ENCODE measurements around the gene TSPEAR. TPM values are rescaled to one million over a fixed set of nuclear protein-coding genes. Genes with fewer than 3 reads are reported as not detected.

The TSPEAR gene
- total and polyA plus RNA-seq, 9 of the 15 experiments (the other 6 are each of a cell fraction or from before 2014, with no cell fraction given), result not detected

GRCh38 chr21:44616591-44616926 lies 94.8 kb downstream of the TSPEAR start (continued):
- TF ChIP-seq E4F1 (CRISPR knock-in tag; IDR thresholded peaks at IDR 0.05; ENCODE audit: borderline replicate concordance), result no peak

DNA sequence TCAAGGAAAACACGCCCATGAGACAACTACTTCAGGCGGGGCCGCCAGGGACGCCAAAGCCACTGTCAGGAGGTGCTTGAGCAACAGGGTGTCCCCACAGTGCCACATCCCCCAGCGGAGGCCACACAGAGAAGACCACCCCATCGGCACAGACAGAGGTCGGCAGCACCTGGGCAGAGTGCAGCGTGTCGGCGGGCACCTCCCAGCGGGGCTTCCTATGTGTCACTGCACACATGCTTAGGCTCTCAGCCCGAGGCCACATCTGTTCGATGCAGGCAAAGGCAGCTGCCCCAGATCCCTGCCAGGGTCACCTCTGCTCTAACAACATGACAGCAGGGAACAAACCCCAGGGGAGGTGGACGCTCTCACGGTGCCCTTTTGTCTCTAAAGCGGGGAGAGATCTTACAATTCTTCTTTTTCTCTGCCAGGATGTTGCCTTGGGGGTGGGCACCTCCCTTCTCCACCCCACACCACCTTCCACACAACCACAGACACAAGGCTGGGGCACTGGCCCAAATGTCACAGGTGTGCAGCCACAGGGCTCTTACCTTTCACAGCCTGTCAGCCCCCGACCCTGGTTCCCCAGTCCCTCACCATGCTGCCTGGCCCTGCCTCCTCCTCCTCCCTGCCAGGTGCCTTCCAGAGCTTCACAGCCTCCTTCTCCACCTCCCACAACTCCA lies 95.3 kb downstream of the TSPEAR start:
- POLR2A ChIA-PET, result interaction anchor here (0.6 to 0.8 kb wide), 2 partner anchors 12 to 230 kb away, joined by 3 read pairs; no protein-coding TSS in a partner anchor
- CTCF ChIA-PET (ENCODE audit: low intra/inter-chr PET ratio), result no interaction called here

More for the DNA sequence above, 95.3 kb downstream of the TSPEAR start:
- no peak overlapping the region for H3K4me2 ChIP-seq (ENCODE audit: insufficient read depth, low read length)
- no peaks in the 10 kb centered on the region for H3K36me3 ChIP-seq (ENCODE audit: control insufficient read depth, insufficient read depth, low read length)
- TF ChIP-seq, protein P1, sequence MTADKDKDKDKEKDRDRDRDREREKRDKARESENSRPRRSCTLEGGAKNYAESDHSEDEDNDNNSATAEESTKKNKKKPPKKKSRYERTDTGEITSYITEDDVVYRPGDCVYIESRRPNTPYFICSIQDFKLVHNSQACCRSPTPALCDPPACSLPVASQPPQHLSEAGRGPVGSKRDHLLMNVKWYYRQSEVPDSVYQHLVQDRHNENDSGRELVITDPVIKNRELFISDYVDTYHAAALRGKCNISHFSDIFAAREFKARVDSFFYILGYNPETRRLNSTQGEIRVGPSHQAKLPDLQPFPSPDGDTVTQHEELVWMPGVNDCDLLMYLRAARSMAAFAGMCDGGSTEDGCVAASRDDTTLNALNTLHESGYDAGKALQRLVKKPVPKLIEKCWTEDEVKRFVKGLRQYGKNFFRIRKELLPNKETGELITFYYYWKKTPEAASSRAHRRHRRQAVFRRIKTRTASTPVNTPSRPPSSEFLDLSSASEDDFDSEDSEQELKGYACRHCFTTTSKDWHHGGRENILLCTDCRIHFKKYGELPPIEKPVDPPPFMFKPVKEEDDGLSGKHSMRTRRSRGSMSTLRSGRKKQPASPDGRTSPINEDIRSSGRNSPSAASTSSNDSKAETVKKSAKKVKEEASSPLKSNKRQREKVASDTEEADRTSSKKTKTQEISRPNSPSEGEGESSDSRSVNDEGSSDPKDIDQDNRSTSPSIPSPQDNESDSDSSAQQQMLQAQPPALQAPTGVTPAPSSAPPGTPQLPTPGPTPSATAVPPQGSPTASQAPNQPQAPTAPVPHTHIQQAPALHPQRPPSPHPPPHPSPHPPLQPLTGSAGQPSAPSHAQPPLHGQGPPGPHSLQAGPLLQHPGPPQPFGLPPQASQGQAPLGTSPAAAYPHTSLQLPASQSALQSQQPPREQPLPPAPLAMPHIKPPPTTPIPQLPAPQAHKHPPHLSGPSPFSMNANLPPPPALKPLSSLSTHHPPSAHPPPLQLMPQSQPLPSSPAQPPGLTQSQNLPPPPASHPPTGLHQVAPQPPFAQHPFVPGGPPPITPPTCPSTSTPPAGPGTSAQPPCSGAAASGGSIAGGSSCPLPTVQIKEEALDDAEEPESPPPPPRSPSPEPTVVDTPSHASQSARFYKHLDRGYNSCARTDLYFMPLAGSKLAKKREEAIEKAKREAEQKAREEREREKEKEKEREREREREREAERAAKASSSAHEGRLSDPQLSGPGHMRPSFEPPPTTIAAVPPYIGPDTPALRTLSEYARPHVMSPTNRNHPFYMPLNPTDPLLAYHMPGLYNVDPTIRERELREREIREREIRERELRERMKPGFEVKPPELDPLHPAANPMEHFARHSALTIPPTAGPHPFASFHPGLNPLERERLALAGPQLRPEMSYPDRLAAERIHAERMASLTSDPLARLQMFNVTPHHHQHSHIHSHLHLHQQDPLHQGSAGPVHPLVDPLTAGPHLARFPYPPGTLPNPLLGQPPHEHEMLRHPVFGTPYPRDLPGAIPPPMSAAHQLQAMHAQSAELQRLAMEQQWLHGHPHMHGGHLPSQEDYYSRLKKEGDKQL (CRISPR knock-in tag; IDR thresholded peaks at IDR 0.05; ENCODE audit: borderline replicate concordance), result no peak
- TF ChIP-seq ZNF79 (CRISPR knock-in tag; IDR thresholded peaks at IDR 0.05; ENCODE audit: low read depth) (no peak), SRSF9 (IDR thresholded peaks at IDR 0.05; ENCODE audit: borderline replicate concordance, low read depth, low read length) (no peak), PRMT5 (CRISPR knock-in tag; IDR thresholded peaks at IDR 0.05) (no peak), HIVEP1 (CRISPR knock-in tag; IDR thresholded peaks at IDR 0.05) (no peak), ZFP1 (CRISPR knock-in tag; IDR thresholded peaks at IDR 0.05) (no peak), RBM39 (optimal IDR thresholded peaks at IDR 0.05; ENCODE audit: low read depth, low read length) (no peak), HCFC1 (IDR thresholded peaks at IDR 0.05; ENCODE audit: low read depth, low read length) (no peak), CAMTA2 (CRISPR knock-in tag; conservative IDR thresholded peaks at IDR 0.05) (no peak), TRIM24 (IDR thresholded peaks at IDR 0.05) (no peak), STAT5A (IDR thresholded peaks at IDR 0.05; ENCODE audit: borderline replicate concordance, low read length) (no peak), PTTG1 (tag; IDR thresholded peaks at IDR 0.05; ENCODE audit: low read depth) (no peak)
- no peak overlapping the region for H3K9ac ChIP-seq (ENCODE audit: insufficient read depth in 1 of 2, low read depth in 2 of 2, low read length in 2 of 2)
- in situ Hi-C loops (cut with MboI) (no loop called here), intact Hi-C loops (cut with micrococcal nuclease) (no loop called here)
- H3K27ac ChIP-seq (ENCODE audit: extremely low read depth, low read depth, low read length), result no peak overlapping the region
- ATAC-seq, result no peak
- DNase-seq (ENCODE audit: extremely low read depth in 1 of 4, low spot score in 3 of 4), result no peak
- no peaks in the 10 kb centered on the region for H3K79me2 ChIP-seq (ENCODE audit: control insufficient read depth, insufficient read depth, low read length)
- peaks cover 14 to 44% of the 10 kb centered on the region in 2 experiments; a peak in 4 of 5 replicates for H3K27me3 ChIP-seq (ENCODE audit: control insufficient read depth in 2 of 2, insufficient read depth in 2 of 2, low read length in 2 of 2)
- H4K20me1 ChIP-seq (replicated peaks; ENCODE audit: control insufficient read depth, insufficient read depth, low read length), result no peaks in the 10 kb centered on the region
- BruUV-seq (replicated peaks), result no TSS peak
- FAIRE-seq, result no peak
- no peaks in the 10 kb centered on the region; the same call in 1 of the 2 replicates for H3K9me3 ChIP-seq (replicated peaks; ENCODE audit: control insufficient read depth, insufficient read depth, low read depth, low read length)
- H3K9me1 ChIP-seq (ENCODE audit: control insufficient read depth, insufficient read depth, low read length), result peaks cover 3% of the 10 kb centered on the region
- no peak overlapping the region for H3K4me3 ChIP-seq
- WGBS (ENCODE audit: insufficient coverage, low coverage, missing lambda C conversion rate), result under 1% methylated on average over 17 of the region's 17 CpGs
- H3K4me1 ChIP-seq (replicated peaks in 1 of 2; ENCODE audit: control insufficient read depth in 2 of 2, insufficient read depth in 2 of 2, low read length in 2 of 2), result peaks cover 0 to 10% of the 10 kb centered on the region in 2 experiments; a peak in 2 of 5 replicates
- no peak overlapping the region for H2AFZ ChIP-seq (ENCODE audit: low read depth, low read length)
